GM10847 (cell line): ENCODE measurements around the gene ABCG8.

Experiments used
- POLR2A ChIP-seq: IDR thresholded peaks from 2 replicates; pipeline ENCODE4 v1.6.1; 2011; ENCODE audit not compliant: insufficient read length; ENCODE audit errors: extremely low read depth

Gene ABCG8

GRCh38 chr2:43927442-43927841 lies 88.7 kb downstream of the ABCG8 start:
- TF ChIP-seq POLR2A: no peak

- no peak for TF ChIP-seq POLR2A
Measured at GRCh38 chr2:43931293-43931692, 92.5 kb downstream of the ABCG8 start.
